GM19397 (cell line): ENCODE results near the gene CORO1A.
A peak's percentile ranks its signal among the peaks of the same experiment; 100 is the strongest.
"Not testable (repeated sequence)": the region's sequence is repeated elsewhere in the genome, so short reads cannot be mapped to it uniquely, and the experiment has no call there.

Experiments used
- ATAC-seq: cut with Tn5 transposase; IDR thresholded peaks from one replicate; pipeline ENCODE4 v1.9.1; 2021; ENCODE audit warnings: mild to moderate bottlenecking, moderate library complexity; ENCODE audit not compliant: unreplicated experiment

CORO1A gene

DNA sequence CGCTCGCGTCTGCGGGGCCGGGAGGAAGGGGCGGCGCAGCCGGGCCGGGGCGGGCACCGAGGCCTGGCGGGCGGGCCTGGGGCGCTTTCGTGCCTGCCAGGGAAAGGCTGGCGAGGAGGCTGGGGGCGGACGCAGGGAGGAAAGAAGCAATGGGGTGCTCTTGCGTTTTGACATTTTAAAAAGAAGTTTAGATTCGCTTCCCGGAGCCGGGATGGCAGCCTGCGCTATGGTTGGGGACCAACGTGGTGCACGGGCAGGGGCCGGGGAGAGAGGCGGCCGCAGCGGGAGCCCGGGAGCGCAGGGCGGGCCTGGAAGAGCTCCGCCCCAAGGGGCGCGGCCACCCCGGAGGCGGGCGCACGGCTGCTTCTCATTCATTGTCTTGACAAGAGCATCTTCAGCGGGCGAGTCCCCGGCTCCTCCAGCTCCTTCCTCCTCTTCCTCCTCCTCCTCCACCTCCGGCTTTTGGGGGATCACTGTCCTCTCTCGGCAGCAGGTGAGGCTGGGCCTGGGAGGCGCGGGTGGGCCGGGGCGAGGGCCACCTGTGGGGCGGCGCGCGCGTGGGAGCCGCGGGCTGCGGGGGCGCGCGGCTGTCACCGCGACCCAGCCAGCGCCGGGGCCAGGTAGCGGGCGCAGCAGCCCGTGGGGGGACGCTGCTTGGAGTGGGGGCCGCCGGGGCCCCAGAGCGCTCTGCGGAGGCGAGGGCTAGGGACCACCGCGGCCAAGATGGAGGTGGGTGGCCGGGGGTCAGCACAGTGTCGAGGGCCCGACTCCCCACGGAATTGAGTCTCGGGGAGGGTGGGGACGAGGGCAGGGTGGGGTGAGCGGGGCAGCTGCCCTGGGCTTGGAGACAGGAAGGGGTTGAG lies at the start of gene CORO1A:
Gene CORO1A (plus strand): TSS at position 370 of the 863 bp plus-strand sequence. CDS start 1,608 bp downstream, outside the sequence.
- peak; percentile 60 for ATAC-seq

DNA sequence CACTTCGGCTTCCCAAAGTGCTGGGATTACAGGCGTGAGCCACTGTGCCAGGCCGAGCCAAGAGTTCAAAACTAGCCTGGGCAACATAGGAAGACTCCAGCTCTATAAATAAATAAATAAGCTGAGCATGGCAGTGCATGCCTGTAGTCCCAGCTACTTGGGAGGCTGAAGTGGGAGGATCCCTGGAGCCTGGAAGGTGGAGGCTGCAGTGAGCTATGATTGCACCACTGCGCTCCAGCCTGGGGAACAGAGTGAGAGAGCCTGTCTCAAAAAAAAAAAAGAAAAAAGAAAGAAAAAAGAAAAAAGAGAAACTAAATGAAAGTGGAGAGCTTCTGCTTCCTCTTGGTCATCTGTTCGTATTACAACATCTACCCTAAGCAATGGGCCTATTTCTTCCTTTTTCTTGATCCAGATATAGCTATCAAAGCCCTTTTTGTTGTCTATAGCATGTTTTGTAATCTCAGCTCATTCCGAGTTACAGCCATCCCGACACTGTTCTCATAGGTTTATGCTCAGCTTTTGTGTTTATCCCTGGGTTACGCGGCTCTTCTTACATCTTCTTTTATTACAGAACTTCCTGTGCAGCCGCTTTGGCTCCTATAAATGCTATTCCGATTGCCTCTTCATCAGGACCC lies 46.3 kb upstream of the CORO1A start:
- no peak for ATAC-seq

DNA sequence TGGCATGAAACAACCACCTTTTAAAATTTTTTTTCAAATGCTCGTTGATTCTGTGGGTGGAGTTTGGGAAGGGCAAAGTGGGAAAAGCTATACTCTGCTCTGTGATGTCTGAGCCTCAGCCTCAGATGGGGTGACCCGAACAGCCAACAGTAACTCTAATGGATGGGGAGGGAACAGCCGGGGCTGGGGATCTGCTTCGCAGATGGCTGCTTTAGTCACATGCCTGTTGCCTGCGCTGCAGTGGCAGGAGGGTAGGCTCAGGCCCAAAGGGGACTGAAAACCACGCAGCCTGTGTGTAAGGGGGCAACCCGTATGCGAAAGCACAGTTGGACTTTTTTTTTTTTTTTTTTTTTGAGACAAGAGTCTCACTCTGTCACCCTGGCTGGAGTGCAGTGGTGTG lies 45.5 kb upstream of the CORO1A start:
- no peak for ATAC-seq

DNA sequence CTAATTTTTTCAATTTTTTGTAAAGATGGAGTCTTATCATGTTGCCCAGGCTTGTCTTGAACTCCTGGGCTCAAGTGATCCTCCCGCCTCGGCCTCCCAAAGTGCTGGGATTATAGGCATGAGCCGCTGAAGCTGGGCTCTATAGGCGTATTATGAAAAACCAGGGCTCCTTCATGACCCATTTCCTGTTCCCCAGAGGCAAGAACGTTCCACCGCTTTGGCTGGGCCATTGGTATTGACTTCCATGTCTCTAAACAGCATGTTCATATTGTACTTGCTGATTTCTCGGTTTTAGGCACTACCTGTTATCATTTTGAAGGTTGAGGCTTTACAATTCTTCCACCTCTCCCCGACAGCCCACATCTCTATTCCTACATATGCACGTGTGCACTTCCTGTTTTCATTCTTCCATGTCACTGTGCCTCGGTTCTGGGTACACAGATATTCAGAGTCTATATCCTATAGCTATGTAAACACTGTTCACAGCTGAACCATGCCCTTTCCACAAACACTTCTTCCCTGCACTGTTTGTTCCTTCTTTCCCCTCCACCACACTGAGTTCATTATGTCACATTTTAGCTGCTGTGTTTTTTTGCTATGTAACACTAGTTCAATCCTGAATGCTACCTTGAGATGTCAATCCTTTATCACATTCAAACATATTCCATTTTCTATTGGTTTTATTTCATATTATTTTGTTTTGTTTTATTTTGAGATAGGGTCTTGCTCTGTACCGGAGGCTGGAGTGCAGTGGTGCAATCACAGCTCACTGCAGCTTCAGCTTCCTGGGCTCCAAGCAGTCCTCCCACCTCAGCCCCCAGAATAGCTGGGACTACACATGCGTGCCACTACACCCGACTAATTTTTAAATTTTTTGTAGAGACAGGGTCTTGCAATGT lies 43.6 kb upstream of the CORO1A start:
- ATAC-seq, result no peak

DNA sequence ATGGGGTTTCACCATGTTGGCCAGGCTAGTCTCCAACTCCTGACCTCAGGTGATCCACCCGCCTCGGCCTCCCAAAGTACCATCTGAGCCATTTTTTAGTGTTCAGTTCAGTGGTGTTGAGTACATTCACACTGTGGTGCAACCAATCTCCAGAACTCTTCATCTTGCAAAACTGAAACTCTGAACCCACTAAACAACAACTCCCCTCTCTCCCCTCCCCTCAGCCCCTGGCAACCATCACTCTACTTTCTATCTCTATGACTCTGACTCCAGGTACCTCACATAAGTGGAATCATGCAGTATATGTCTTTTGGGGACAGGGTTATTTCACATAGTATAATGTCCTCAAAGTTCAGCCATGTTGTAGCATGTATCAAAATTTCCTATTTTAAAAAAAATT lies 41.7 kb upstream of the CORO1A start:
- no peak for ATAC-seq

DNA sequence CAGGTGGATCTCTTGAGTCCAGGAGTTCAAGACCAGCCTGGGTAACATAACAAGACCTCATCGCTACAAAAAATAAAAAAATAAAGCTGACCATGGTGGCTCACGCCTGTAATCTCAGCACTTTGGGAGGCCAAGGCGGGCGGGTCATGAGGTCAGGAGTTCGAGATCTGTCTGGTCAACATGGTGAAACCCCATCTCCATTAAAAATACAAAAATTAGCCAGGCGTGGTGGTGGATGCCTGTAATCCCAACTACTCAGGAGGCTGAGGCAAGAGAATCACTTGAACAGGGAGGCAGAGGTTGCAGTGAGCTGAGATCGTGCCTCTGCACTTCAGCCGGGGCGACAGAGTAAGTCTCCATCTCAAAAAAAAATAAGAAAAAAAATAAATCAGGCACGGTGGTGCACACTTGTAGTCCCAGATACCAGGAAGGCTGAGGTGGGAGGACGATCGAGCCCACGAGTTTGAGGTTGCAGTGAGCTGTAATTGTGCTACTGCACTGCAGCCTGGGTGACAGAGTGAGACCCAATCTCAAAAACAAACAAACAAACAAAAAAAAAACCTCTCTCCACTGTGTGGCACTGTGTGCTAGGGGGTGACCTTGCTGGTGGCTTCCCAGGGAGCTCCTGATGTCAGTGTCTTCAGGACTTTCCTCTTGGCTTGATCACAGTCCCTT lies 40.6 kb upstream of the CORO1A start:
- no peak for ATAC-seq

DNA sequence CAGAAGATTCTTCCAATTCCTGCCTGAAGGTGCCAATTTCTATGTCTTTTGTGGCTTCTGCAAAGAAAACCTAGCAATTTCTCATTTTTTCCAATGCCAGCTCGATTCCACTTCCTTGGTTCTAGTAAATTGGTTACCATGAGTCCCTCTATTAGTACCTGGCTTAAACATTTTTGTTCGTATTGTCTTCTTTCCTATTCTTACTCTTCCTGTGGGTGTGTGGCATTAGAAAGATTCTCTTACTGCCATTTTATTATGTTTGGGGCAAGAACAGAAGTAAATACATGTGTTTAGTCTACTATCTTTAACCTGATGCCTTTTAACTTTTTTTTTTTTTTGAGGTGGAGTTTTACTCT lies 40.1 kb upstream of the CORO1A start:
- ATAC-seq, result no peak

DNA sequence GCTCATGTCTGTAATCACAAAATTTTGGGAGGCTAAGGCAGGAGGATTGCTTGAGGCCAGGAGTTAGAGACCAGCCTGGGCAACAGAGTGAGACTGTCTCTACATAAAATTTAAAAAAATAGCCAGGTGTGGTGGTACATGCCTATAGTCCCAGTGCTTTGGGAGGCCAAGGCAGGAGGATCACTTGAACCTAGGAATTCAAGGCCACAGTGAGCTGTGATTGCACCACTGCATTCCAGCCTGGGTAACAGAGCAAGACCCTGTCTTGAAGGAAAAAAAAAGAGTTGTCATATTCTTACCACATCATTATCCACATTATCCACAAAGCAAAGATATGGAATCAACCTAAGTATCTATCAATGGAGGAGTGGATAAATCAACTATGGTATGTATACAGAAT lies 39.4 kb upstream of the CORO1A start:
- ATAC-seq, result no peak

DNA sequence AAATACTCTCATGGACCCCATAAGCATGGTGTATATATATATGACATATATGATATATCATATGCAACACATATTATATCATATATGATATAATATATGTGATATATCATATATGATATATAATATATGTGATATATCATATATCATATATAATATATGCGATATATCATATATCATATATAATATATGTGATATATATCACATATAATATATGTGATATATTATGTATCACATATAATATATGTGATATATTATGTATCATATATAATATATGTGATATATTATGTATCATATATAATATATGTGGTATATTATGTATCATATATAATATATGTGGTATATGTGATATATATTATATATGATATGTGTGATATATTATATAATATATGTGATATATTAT lies 38.5 kb upstream of the CORO1A start:
- ATAC-seq, result no peak

DNA sequence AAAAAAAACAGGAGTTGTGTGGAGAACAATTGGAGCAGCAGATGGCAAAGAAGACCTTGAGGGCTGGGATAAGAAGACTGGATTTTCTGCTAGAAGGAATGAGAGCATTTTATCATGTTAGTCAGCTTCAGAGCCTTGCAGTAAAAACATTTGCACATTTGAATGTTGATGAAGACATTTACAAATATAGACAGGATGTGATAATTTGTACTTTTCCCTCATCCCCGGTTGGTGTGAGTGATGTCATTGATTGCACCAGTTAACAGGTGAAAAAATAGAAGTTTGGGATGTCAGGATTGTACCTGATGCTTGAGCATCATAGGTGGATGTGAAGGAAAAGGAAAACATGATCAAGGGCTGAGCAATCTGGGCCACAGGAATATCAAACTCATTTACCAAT lies 37.7 kb upstream of the CORO1A start:
- no peak for ATAC-seq

DNA sequence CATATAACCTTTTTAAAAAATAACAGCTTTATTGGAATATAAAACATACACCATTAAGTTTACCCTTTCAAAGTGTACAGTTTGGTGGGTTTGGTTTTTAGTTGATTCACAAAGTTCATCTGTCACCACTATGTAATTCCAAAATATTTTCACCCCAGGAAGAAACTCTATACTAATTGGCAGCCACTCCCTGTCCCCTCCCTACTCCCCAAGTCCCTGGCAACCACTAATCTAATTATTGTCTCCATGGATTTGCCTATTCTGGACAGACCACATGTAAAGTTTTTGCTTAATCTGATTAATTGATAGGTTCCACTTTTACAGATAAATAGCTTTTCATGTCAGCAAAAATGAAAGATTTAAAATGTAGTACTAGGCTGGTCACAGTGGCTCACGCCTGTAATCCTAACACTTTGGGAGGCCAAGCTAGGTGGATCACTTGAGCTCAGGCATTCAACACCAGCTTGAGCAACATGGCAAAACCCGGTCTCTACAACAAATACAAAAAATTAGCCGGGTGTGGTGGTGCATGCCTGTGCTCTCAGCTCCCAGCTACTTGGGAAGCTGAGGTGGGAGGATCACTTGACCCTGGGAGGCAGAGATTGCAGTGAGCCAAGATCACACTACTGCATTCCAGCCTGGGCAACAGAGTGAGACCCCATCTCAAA lies 35.4 kb upstream of the CORO1A start:
- no peak for ATAC-seq

DNA sequence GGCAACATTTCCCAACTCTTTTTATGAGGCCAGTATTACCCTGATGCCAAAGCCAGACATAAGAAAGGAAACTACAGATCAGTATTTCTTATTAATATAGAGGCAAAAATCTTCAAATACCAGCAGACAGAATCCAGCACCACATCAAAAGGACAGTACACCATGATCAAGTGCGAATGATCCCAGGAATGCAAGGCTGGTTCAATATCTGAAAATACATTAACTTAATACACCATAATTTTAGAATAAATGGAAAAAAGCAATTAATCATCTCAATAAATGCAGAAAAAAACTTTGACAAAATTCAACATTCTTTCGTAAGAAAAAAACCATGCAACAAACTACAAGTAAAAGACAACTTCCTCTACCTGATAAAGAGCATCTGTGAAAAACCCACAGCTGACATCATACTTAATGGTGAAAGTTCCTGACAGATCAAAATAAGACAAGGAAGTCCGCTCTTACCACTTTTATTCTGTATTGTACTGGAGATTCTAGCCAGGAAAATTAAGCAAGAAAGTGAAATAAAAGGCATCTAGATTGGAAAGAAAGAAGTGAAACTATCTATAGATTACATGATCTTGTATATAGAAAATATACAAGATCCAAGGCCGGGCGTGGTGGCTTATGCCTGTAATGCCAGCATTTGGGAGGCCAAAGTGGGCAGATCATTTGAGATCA lies 34.0 kb upstream of the CORO1A start:
- ATAC-seq, result no peak

DNA sequence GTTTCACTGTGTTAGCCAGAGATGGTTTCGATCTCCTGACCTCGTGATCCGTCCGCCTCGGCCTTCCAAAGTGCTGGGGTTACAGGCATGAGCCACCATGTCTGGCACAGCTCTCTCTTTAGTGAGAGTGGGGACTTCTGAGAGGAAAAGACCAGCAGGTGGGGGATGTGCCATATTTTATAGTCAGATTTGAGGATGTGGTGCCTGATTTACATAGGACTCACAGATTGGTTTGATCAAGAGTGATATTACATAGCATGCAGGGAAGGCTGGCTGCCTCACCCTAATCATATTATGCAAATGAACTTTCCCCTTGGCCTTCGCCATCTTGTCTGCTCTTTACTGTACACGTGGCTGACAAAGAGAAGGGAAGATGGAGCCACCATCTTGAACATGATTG lies 32.3 kb upstream of the CORO1A start:
- no peak for ATAC-seq

DNA sequence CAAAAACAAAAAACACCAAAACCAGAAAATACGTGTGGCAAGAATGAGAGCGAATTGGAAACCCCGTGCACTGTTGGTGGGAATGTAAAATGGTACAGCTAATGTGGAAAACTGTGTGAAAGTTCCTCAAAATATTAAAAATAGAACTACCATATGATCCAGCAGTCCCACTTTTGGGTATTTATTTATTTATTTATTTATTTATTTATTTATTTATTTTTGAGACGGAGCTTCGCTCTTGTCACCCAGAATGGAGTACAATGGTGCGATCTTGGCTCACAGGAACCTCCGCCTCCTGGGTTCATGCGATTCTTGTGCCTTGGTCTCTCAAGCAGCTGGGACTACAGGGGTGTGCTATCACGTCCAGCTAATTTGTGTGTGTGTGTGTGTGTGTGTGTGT lies 30.9 kb upstream of the CORO1A start:
- no peak for ATAC-seq

DNA sequence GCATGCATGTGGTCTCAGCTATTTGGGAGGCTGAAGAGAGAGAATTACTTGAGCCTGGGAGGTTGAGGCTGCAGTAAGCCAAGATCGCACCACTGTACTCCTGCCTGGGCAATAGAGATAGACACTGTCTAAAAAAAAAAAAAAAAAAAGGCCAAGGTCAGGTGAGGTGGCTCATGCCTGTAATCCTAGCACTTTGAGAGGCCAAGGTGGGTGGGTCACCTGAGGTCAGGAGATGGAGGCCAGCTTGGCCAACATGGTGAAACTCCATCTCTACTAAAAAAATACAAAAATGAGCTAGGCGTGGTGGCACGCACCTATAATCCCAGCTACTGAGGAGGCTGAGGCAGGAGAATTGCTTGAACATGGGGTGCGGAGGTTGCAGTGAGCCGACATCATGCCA lies 28.2 kb upstream of the CORO1A start:
- no peak for ATAC-seq

DNA sequence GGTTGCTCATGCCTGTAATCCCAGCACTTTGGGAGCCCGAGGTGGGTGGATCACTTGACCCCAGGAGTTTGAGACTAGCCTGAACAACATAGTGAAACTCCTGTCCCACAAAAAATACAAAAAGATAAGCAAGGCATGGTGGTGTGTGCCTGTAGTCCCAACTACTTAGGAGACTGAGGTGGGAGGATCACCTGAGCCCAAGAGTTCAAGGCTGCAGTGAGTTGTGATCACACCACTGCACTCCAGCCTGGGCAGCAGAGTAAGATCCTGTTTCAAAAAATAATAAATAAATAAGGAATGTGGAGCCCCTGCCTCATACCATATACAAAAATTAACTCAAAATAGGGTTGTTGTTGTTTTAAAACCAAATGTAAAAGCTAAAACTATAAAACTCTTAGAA lies 26.2 kb upstream of the CORO1A start:
- no peak for ATAC-seq

DNA sequence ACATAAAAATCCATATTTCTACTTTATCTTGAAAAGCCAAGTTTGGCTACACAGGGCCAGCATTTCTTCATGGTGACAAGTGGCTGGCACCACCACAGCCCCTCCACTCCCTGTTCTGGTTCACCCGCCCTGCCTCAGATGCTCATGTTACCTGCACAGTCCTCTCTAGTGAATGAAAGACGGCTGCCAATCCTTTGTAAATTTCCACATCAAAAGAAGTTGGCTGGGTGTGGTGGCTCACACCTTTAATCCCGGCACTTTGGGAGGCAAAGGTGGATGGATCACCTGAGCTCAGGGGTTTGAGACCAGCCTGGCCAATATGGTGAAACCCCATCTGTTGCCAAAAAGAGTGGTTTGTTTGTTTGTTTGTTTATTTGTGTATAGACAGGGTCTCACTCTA lies 19.9 kb upstream of the CORO1A start:
- ATAC-seq, result no peak

DNA sequence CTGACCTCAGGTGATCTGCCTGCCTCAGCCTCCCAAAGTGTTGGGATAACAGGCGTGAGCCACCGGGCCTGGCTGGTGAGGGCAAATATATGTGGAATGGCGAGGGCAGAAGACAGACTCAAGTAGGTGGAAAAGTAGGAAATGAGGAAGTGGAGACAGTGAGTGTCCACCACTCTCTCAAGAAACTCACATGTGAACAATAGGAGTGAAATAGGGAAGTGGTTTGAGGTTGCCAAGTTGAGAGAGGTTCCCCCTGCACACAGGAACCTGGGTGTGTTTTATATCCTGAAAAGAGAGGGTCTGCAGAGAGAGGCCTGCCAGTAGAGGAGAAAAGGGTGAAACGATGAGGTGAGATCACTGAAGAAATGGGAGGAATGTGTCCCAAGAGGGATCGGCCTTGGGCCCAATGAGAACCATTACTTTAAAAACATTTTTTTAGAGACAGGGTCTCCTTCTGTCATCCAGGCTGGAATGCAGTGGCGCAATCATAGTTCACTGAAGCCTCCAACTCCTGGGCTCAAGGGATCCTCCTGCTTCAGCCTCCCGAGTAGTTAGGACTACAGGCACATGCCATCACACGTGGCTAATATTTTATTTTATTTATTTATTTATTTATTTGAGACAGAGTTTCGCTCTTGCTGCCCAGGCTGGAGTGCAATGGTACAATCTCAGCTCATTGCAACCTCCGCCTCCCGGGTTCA lies 17.1 kb upstream of the CORO1A start:
- ATAC-seq, result peak; percentile 55

DNA sequence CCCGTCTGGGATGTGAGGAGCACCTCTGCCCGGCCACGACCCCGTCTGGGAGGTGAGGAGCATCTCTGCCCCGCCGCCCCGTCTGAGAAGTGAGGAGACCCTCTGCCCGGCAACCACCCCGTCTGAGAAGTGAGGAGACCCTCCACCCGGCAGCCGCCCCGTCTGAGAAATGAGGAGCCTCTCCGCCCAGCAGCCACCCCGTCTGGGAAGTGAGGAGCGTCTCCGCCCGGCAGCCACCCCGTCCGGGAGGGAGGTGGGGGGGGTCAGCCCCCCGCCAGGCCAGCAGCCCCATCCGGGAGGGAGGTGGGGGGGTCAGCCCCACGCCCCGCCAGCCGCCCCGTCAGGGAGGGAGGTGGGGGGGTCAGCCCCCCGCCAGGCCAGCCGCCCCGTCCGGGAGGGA lies 14.7 kb upstream of the CORO1A start:
- ATAC-seq, result not testable (repeated sequence)
